GM13976 (cell line): ENCODE measurements around the gene HECTD4.

Experiments
- DNase-seq: peaks from one replicate; pipeline ENCODE4 v3.0.0; 2012; ENCODE audit warnings: low spot score
- CTCF ChIP-seq: IDR thresholded peaks from 2 replicates; pipeline ENCODE4 v1.5.1; 2012; ENCODE audit warnings: borderline replicate concordance, mild to moderate bottlenecking; ENCODE audit not compliant: insufficient read depth; ENCODE audit errors: extremely low read depth, missing control alignments, control extremely low read depth
- in situ Hi-C: fragments of 300-500 bp; cut with MboI; formaldehyde crosslinking; loops from one replicate; pipeline ENCODE4 v1.12.0; 2022; ENCODE audit warnings: low sequenced_read_pairs, mixed read lengths, inconsistent platforms; ENCODE audit not compliant: unreplicated experiment

The HECTD4 gene

GRCh38 chr12:112309797-112310196 lies 72.4 kb downstream of the HECTD4 start:
- in situ Hi-C loops: no loop called here
- TF ChIP-seq CTCF: no peak
- DNase-seq: no peak

GRCh38 chr12:112308652-112309051 lies 73.6 kb downstream of the HECTD4 start:
- no peak for DNase-seq
- in situ Hi-C loops: no loop called here
- no peak for TF ChIP-seq CTCF

GRCh38 chr12:112308161-112308560 lies 74.1 kb downstream of the HECTD4 start:
- DNase-seq: no peak
- no peak for TF ChIP-seq CTCF
- in situ Hi-C loops: no loop called here

- no peak for DNase-seq
- no peak for TF ChIP-seq CTCF
- in situ Hi-C loops: no loop called here
These were observed 74.8 kb downstream of the HECTD4 start for GRCh38 chr12:112307317-112308011.

GRCh38 chr12:112305951-112306350 lies 76.3 kb downstream of the HECTD4 start:
- DNase-seq: no peak
- TF ChIP-seq CTCF: no peak
- in situ Hi-C loops: no loop called here

GRCh38 chr12:112304436-112304835 lies 77.8 kb downstream of the HECTD4 start:
- DNase-seq: no peak
- TF ChIP-seq CTCF: no peak
- in situ Hi-C loops: no loop called here
